Activated naive CD8-positive, alpha-beta T cell treated with anti-CD3 and anti-CD28 coated beads, Interleukin-2, amount 10 ng/mL, durations not matched to agents 7 days and 5 days (primary cell): ENCODE data around the gene ABCA2. TPM values are rescaled to one million over a fixed set of nuclear protein-coding genes. Genes with fewer than 3 reads are reported as not detected.

ENCODE experiments used
- ATAC-seq: fragments of 150-1000 bp; cut with Tn5 transposase; one replicate; pipeline ENCODE4 v1.10.0; 2021; ENCODE audit warnings: low read depth, moderate library complexity
- POLR2A ChIA-PET: fragments of 350-600 bp; sonication (Branson Sonifier 250); formaldehyde crosslinking; loops from one replicate; lab custom pipeline; 2021; ENCODE audit warnings: antibody characterized with exemption; lab: Charles Lee
- DNase-seq: peaks from one replicate; pipeline ENCODE4 v3.0.0; 2021
- H3K27ac Mint-ChIP-seq: one replicate; pipeline ENCODE4 v1.8.0; 2022; ENCODE audit warnings: mild to moderate bottlenecking, mixed read lengths
- H3K27me3 Mint-ChIP-seq: one replicate; pipeline ENCODE4 v1.8.0; 2022; ENCODE audit warnings: mild to moderate bottlenecking, moderate library complexity, mixed read lengths
- H3K36me3 Mint-ChIP-seq: one replicate; pipeline ENCODE4 v1.8.0; 2021; ENCODE audit warnings: mild to moderate bottlenecking, mixed read lengths
- H3K4me1 Mint-ChIP-seq: one replicate; pipeline ENCODE4 v1.8.0; 2021; ENCODE audit warnings: mixed read lengths
- H3K4me3 Mint-ChIP-seq: one replicate; pipeline ENCODE4 v1.8.0; 2022; ENCODE audit warnings: mild to moderate bottlenecking, moderate library complexity, mixed read lengths
- H3K9me3 Mint-ChIP-seq: one replicate; pipeline ENCODE4 v1.8.0; 2021; ENCODE audit warnings: mixed read lengths
- total RNA-seq, 2 experiments: library from RNA; stranded (reverse); gene quantifications; one replicate each; pipeline ENCODE4 v1.2.3, GENCODE V29; 2021

Gene ABCA2
- total RNA-seq, 2 experiments from 2014 or later: 67.1 to 74.5 TPM

DNA sequence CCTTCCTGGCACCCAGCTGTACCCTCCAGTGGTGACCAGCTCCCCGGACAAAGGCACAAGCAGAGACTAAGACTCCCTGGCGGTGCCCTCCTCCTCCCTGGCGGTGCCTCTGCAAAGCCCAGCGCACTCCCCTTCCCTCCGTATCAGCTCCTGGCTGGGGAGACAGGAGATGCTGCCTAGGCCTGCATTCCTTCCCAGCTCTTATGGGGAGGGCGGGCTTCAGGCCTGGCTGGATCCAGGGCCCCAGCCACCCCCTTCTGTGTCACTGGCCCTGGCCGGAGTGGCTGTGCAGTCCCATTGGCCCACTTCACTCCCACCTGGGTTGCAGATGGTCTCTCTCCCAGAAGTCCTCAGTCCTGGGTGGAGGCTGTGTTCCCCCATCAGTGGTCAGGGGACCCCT, 69.6 kb downstream of the ABCA2 start:
- ATAC-seq: no peak
- no peak overlapping the region for H3K4me3 Mint-ChIP-seq
- DNase-seq: no peak
- POLR2A ChIA-PET: no interaction called here
- H3K9me3 Mint-ChIP-seq: peaks cover 7% of the 10 kb centered on the region
- H3K4me1 Mint-ChIP-seq: peaks cover 9% of the 10 kb centered on the region
- H3K27me3 Mint-ChIP-seq: no peaks in the 10 kb centered on the region
- H3K27ac Mint-ChIP-seq: no peak overlapping the region
- peaks cover 3% of the 10 kb centered on the region for H3K36me3 Mint-ChIP-seq

DNA sequence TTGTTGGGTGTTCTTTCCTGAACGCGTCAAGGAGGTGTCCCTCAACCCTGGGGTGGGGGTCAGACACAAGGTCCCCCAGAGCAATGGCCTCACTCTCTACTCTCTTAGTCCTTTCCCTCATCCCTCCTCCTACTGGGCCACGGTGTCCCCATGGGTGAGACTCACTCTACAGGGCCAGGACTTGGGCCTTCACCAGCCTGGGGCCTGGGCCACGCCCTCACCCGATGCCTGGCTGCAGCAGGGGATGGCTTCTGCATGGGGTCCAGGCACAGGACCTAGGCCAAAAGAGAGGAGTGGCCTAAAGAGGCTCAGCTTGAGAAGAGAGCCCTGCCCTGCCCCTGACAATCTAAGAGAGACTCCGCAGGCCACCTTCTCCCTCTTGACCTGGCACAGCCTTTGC, 70.1 kb downstream of the ABCA2 start:
- no peak for DNase-seq
- Mint-ChIP-seq H3K9me3 (peaks cover 7% of the 10 kb centered on the region), H3K4me3 (no peak overlapping the region), H3K36me3 (peaks cover 3% of the 10 kb centered on the region), H3K27ac (no peak overlapping the region), H3K4me1 (peaks cover 6% of the 10 kb centered on the region), H3K27me3 (no peaks in the 10 kb centered on the region)
- ATAC-seq: no peak
- POLR2A ChIA-PET: no interaction called here

DNA sequence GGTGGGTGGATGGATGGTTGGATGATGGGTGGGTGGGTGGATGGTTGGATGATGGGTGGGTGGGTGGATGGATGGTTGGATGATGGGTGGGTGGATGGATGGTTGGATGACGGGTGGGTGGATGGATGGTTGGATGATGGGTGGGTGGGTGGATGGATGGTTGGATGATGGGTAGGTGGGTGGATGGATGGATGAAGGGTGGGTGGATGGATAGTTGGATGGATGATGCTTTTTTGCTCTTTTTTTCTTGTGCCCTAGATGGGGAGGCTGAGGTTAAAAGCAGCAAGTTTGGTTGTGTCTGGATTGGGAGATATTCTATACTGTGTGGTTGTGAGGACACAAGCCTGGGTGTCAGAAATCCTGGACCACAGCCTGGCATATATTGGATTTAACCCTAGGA, 70.6 kb downstream of the ABCA2 start:
- H3K9me3 Mint-ChIP-seq: peaks cover 7% of the 10 kb centered on the region
- no peak for ATAC-seq
- POLR2A ChIA-PET: no interaction called here
- peaks cover 4% of the 10 kb centered on the region for H3K4me1 Mint-ChIP-seq
- no peak overlapping the region for H3K27ac Mint-ChIP-seq
- no peak for DNase-seq
- no peaks in the 10 kb centered on the region for H3K27me3 Mint-ChIP-seq
- H3K4me3 Mint-ChIP-seq: no peak overlapping the region
- peaks cover 3% of the 10 kb centered on the region for H3K36me3 Mint-ChIP-seq

Other genes with a start within 250 kb of the ABCA2 start
- gene TMEM141, start 236.9 kb downstream of the ABCA2 start, total RNA-seq: 10 to 100 TPM; 37.5 to 43.6 TPM
- 1 to 10 TPM; 1.7 to 2.2 TPM for gene CCDC183, start 231.9 kb downstream of the ABCA2 start, total RNA-seq
- gene RABL6, start 220.3 kb downstream of the ABCA2 start, total RNA-seq: 10 to 100 TPM; 91.1 to 98.4 TPM
- gene AJM1, start 185.8 kb downstream of the ABCA2 start, total RNA-seq: 1 to 10 TPM; 6.6 to 6.7 TPM
- gene PHPT1, start 178.8 kb downstream of the ABCA2 start, total RNA-seq: 10 to 100 TPM; 80.5 to 89.0 TPM
- gene MAMDC4, start 175.9 kb downstream of the ABCA2 start, total RNA-seq: 10 to 100 TPM; 16.6 to 18.0 TPM
- gene EDF1, start 161.9 kb downstream of the ABCA2 start, total RNA-seq: 100 to 1,000 TPM; 289 to 297 TPM
- 10 to 100 TPM; 44.0 to 52.1 TPM for gene TRAF2, start 141.7 kb downstream of the ABCA2 start, total RNA-seq
- gene FBXW5, start 83.5 kb downstream of the ABCA2 start, total RNA-seq: 100 to 1,000 TPM; 103 to 104 TPM
- gene C8G, start 83.0 kb downstream of the ABCA2 start, total RNA-seq: 1 to 10 TPM; 1.5 to 3.6 TPM
- 1 to 10 TPM in 1 of 2 experiments, under 1 TPM in 1; 0.91 to 1.1 TPM for gene LCN12, start 76.0 kb downstream of the ABCA2 start, total RNA-seq
- gene PTGDS, start 50.7 kb downstream of the ABCA2 start, total RNA-seq: 1 to 10 TPM; 1.3 to 3.3 TPM
- gene LCNL1, start 45.2 kb downstream of the ABCA2 start, total RNA-seq: under 1 TPM; 0.33 to 0.48 TPM
- 10 to 100 TPM; 93.4 to 97.2 TPM for gene PAXX, start 35.8 kb downstream of the ABCA2 start, total RNA-seq
- 10 to 100 TPM; 13.3 to 14.7 TPM for gene CLIC3, start 31.7 kb downstream of the ABCA2 start, total RNA-seq
- gene FUT7, start 3.9 kb upstream of the ABCA2 start, total RNA-seq: under 1 TPM; 0.39 to 0.62 TPM
- gene NPDC1, start 17.9 kb upstream of the ABCA2 start, total RNA-seq: 10 to 100 TPM; 22.4 to 27.0 TPM
- not detected for gene ENTPD2, start 25.8 kb upstream of the ABCA2 start, total RNA-seq
- 10 to 100 TPM; 26.4 to 30.0 TPM for gene SAPCD2, start 42.3 kb upstream of the ABCA2 start, total RNA-seq
- gene UAP1L1, start 49.3 kb upstream of the ABCA2 start, total RNA-seq: 10 to 100 TPM; 43.9 to 44.1 TPM
- gene MAN1B1, start 58.7 kb upstream of the ABCA2 start, total RNA-seq: 10 to 100 TPM; 63.2 to 63.9 TPM
- 100 to 1,000 TPM; 314 to 322 TPM for gene DPP7, start 86.5 kb upstream of the ABCA2 start, total RNA-seq
- gene GRIN1, start 110.9 kb upstream of the ABCA2 start, total RNA-seq: not detected
- not detected for gene LRRC26, start 141.8 kb upstream of the ABCA2 start, total RNA-seq
- not detected for gene TMEM210, start 143.8 kb upstream of the ABCA2 start, total RNA-seq
- 10 to 100 TPM; 84.2 to 87.8 TPM for gene ANAPC2, start 160.3 kb upstream of the ABCA2 start, total RNA-seq
- gene SSNA1, start 160.4 kb upstream of the ABCA2 start, total RNA-seq: 10 to 100 TPM; 62.4 to 65.2 TPM
- 10 to 100 TPM; 11.2 to 14.7 TPM for gene TPRN, start 172.5 kb upstream of the ABCA2 start, total RNA-seq
- 10 to 100 TPM; 37.4 to 39.4 TPM for gene TMEM203, start 177.4 kb upstream of the ABCA2 start, total RNA-seq
- gene NDOR1, start 177.5 kb upstream of the ABCA2 start, total RNA-seq: 10 to 100 TPM; 38.8 to 39.8 TPM
- gene RNF208, start 194.0 kb upstream of the ABCA2 start, total RNA-seq: 1 to 10 TPM; 5.0 to 7.2 TPM
- under 1 TPM; 0.45 to 0.55 TPM for gene CYSRT1, start 196.9 kb upstream of the ABCA2 start, total RNA-seq
- not detected for gene RNF224, start 199.3 kb upstream of the ABCA2 start, total RNA-seq
- gene SLC34A3, start 202.7 kb upstream of the ABCA2 start, total RNA-seq: not detected
- gene TUBB4B, start 213.1 kb upstream of the ABCA2 start, total RNA-seq: 100 to 1,000 TPM; 241 to 249 TPM
- gene STPG3, start 223.0 kb upstream of the ABCA2 start, total RNA-seq: not detected
- 10 to 100 TPM; 58.7 to 63.1 TPM for gene NELFB, start 227.1 kb upstream of the ABCA2 start, total RNA-seq
- gene TOR4A, start 249.5 kb upstream of the ABCA2 start, total RNA-seq: 1 to 10 TPM; 8.1 to 8.2 TPM